Transverse colon (tissue), 4 donors: ENCODE measurements around the gene UMPS. TPM values are rescaled to one million over a fixed set of nuclear protein-coding genes. Genes with fewer than 3 reads are reported as not detected.

ENCODE experiments used
- DNase-seq: peaks from one replicate; pipeline ENCODE4 v3.0.0-alpha.2; 2019
- H3K27ac ChIP-seq, 4 donors: fragments of 200-600 bp; sonication (generic); 2 replicates each; pipeline ENCODE4 v1.5.1; 2016 to 2018; ENCODE audit warnings: inconsistent platforms in 4 of 4
- H3K27me3 ChIP-seq: fragments of 200-600 bp; sonication (generic); 2 replicates; pipeline ENCODE4 v1.5.1; 2017; ENCODE audit warnings: inconsistent platforms
- H3K36me3 ChIP-seq, 4 donors: fragments of 200-600 bp; sonication (generic); 2 replicates each; pipeline ENCODE4 v1.5.1; 2017 to 2019; ENCODE audit warnings: inconsistent platforms in 4 of 4
- H3K4me1 ChIP-seq, 4 donors: fragments of 200-600 bp; sonication (generic); 2 replicates each; pipeline ENCODE4 v1.5.1; 2017 to 2020; ENCODE audit warnings: inconsistent platforms in 4 of 4
- H3K4me3 ChIP-seq, 4 donors: fragments of 200-600 bp; sonication (generic); 1 replicate in 1 of 4; 2 replicates in 3 of 4; pipeline versions ENCODE4 v1.5.1 to v1.6.1; 2017 to 2019; ENCODE audit warnings: inconsistent platforms in 4 of 4
- H3K9me3 ChIP-seq, 2 donors: fragments of 200-600 bp; sonication (generic); 2 replicates each; pipeline ENCODE4 v1.5.1; 2017 to 2019; ENCODE audit warnings: inconsistent platforms in 2 of 2
- EP300 ChIP-seq: sonication (generic); formaldehyde crosslinking; IDR thresholded peaks from one replicate; pipeline ENCODE4 v1.6.1; 2017; ENCODE audit warnings: antibody characterized with exemption, low read depth
- POLR2A ChIP-seq: fragments of 450-650 bp; IDR thresholded peaks from one replicate; pipeline ENCODE4 v1.6.1; 2016; ENCODE audit warnings: antibody characterized with exemption, mild to moderate bottlenecking, moderate library complexity
- POLR2AphosphoS5 ChIP-seq, 3 donors: sonication (generic); formaldehyde crosslinking; IDR thresholded peaks; one replicate each; pipeline ENCODE4 v1.6.1; 2016; ENCODE audit warnings: antibody characterized with exemption in 3 of 3
- WGBS, 2 donors: methylation state at CpG; one replicate each; pipeline ENCODE4 v1.1.5; 2018; ENCODE audit warnings: low coverage in 1 of 2; 5-methylcytosine and 5-hydroxymethylcytosine counted together
- in situ Hi-C, 4 donors: fragments of 200-750 bp; cut with MboI; loops; one replicate each; pipeline versions ENCODE4 v1.15.0 to v1.15.1; 2017; ENCODE audit warnings: low sequenced_read_pairs in 3 of 4, low pct_ligation_motif_present in 1 of 4, low pct_unique_long_range_greater_than_20kb in 1 of 4
- intact Hi-C: fragments of 100-400 bp; cut with DNase I; formaldehyde crosslinking; loops from one replicate; pipeline ENCODE4 v1.15.1; 2023; ENCODE audit warnings: low total_unique reads
- small RNA-seq, 4 donors: library from RNA; depleted of rRNA; stranded (forward); fragments of <200 nt; gene quantifications; one replicate each; pipeline ENCODE3, GENCODE V24; 2016
- total RNA-seq, 4 donors: library from RNA; depleted of rRNA; stranded (reverse); fragments of >200 nt; gene quantifications; one replicate each; pipeline ENCODE4 v1.1.0, GENCODE V29; 2016
- TF ChIP-seq, protein P1 (sequence below), 5 experiments: fragments of 200-600 bp in 3 of 5; fragments of 450-650 bp in 2 of 5; sonication (generic) in 3 of 5; IDR thresholded peaks; 1 replicate in 2 of 5; 2 replicates in 3 of 5; pipeline ENCODE4 v1.5.1; 2016 to 2017; ENCODE audit warnings: antibody characterized with exemption in 5 of 5, inconsistent platforms in 3 of 5, mild to moderate bottlenecking in 2 of 5, moderate library complexity in 1 of 5

The UMPS gene
- total RNA-seq, 4 donors from 2014 or later: 10.3 to 47.5 (median 19.6) TPM

DNA sequence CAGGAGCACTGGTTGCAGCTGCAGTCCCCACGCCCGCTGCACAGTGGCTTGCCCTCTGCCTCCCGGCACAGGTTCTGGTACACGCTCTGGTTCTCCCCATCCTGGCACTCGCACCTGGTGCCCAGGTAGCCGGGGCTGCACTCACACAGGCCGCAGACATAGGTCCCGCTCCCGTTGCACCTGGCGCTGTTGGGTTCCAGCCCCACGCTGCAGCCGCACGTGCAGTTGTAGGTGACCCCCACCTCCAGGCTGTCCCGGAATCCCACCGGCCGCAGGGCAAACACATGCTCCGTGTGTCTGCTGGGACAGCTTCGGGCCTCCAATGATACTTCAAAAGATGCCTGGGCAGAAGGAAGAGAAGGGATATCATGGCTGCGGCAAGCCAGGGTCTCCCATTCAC lies 66.2 kb downstream of the UMPS start:
- TF ChIP-seq, protein P1, sequence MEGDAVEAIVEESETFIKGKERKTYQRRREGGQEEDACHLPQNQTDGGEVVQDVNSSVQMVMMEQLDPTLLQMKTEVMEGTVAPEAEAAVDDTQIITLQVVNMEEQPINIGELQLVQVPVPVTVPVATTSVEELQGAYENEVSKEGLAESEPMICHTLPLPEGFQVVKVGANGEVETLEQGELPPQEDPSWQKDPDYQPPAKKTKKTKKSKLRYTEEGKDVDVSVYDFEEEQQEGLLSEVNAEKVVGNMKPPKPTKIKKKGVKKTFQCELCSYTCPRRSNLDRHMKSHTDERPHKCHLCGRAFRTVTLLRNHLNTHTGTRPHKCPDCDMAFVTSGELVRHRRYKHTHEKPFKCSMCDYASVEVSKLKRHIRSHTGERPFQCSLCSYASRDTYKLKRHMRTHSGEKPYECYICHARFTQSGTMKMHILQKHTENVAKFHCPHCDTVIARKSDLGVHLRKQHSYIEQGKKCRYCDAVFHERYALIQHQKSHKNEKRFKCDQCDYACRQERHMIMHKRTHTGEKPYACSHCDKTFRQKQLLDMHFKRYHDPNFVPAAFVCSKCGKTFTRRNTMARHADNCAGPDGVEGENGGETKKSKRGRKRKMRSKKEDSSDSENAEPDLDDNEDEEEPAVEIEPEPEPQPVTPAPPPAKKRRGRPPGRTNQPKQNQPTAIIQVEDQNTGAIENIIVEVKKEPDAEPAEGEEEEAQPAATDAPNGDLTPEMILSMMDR (IDR thresholded peaks at IDR 0.05): no peak
- TF ChIP-seq POLR2A (no peak), EP300 (no peak), POLR2AphosphoS5 (IDR thresholded peaks at IDR 0.05) (no peak)
- in situ Hi-C loops (no loop called here), intact Hi-C loops (no loop called here)
- Histone ChIP-seq H3K27ac (no peak overlapping the region), H3K4me1 (peaks cover 7 to 35% (median 15%) of the 10 kb centered on the region in 4 donors), H3K9me3 (no peaks in the 10 kb centered on the region), H3K4me3 (no peak overlapping the region), H3K36me3 (no peaks in the 10 kb centered on the region), H3K27me3 (no peaks in the 10 kb centered on the region)
- 94% methylated on average over 15 of the region's 19 CpGs; no CpG with 5 or more reads in 1 of the 2 donors for WGBS, 2 donors
- DNase-seq: no peak

DNA sequence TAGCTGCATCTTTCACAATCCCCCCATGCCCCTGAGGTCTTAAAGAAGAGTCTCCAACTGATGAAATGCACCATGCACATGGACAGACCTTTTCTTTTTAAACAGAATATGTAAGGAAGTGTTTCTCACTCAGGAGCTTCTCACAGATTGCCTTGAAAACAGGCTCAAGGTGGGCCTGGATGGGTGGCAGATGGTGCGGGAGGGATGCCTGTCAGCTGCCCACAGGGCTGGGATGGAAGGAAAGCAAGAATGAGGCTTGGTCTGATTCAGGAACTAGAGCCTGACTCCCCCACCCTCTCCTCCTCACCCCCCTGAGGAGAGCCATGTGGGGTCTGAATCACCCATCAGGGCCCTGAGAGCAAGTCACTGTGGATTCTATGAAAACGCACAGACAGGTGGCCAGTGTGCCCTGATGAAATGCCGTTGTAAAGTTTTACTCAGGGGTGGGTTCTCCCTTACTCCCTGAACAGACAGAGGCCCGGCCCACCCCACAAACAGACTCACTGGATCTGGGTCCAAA lies 67.2 kb downstream of the UMPS start:
- DNase-seq: no peak
- 91% methylated on average over 4 of the region's 4 CpGs; no CpG with 5 or more reads in 1 of the 2 donors for WGBS, 2 donors
- TF ChIP-seq POLR2A: no peak
- TF ChIP-seq, protein P1 (IDR thresholded peaks at IDR 0.05): no peak
- no peak for TF ChIP-seq EP300
- TF ChIP-seq POLR2AphosphoS5 (IDR thresholded peaks at IDR 0.05): no peak
- Histone ChIP-seq H3K4me1 (peaks cover 7 to 27% (median 11%) of the 10 kb centered on the region in 4 donors), H3K27ac (no peak overlapping the region), H3K9me3 (no peaks in the 10 kb centered on the region), H3K27me3 (no peaks in the 10 kb centered on the region), H3K4me3 (no peak overlapping the region), H3K36me3 (no peaks in the 10 kb centered on the region)
- in situ Hi-C loops (no loop called here), intact Hi-C loops (no loop called here)

Small RNA genes lying within 50 kb of the gene (small RNA-seq; reads per million reads assigned to genes)
- gene MIR544B: 0 reads per million in 4 donors

Other genes with a start within 250 kb of the UMPS start
- gene ITGB5, start 156.9 kb downstream of the UMPS start, total RNA-seq: 100 to 1,000 TPM in 2 of 4 donors, 10 to 100 TPM in 2; 62.8 to 572 (median 105) TPM
- gene MUC13, start 204.3 kb downstream of the UMPS start, total RNA-seq: 100 to 1,000 TPM in 3 of 4 donors, 10 to 100 TPM in 1; 37.8 to 700 (median 401) TPM